ENCODE data around the gene DMTF1. TPM values are rescaled to one million over a fixed set of nuclear protein-coding genes. Genes with fewer than 3 reads are reported as not detected.
A peak's percentile ranks its signal among the peaks of the same experiment; 100 is the strongest.

DMTF1 gene
- total RNA-seq, 1 donor = 70.6 TPM

GRCh38 chr7:87217983-87218653 is 65.9 kb downstream of the DMTF1 start:
- Histone ChIP-seq H3K27ac (ENCODE audit: low read depth, low read length) (peak overlapping the region; percentile 80), H2AFZ (ENCODE audit: low read length) (no peak overlapping the region), H3K4me1 (ENCODE audit: insufficient read depth, low read length) (peaks cover 19% of the 10 kb centered on the region), H3K4me3 (ENCODE audit: insufficient read depth, low read length) (peak overlapping the region; percentile 97), H3K9me3 (ENCODE audit: low read depth, low read length) (no peaks in the 10 kb centered on the region), H3K27me3 (ENCODE audit: insufficient read depth, low read length) (peaks cover 4% of the 10 kb centered on the region), H3K4me2 (ENCODE audit: insufficient read depth, low read length) (peak overlapping the region; percentile 97), H3K36me3 (ENCODE audit: insufficient read depth, low read length) (no peaks in the 10 kb centered on the region), H3K79me2 (ENCODE audit: insufficient read depth, low read length) (peaks cover 62% of the 10 kb centered on the region), H4K20me1 (ENCODE audit: insufficient read depth, low read length) (peaks cover 13% of the 10 kb centered on the region)
- TF ChIP-seq CTCF (IDR thresholded peaks at IDR 0.05; ENCODE audit: extremely low read depth, low read depth, low read length) = no peak
- DNase-seq (ENCODE audit: insufficient read length, low spot score, missing footprints) = no peak

GRCh38 chr7:87218796-87219544 is 66.7 kb downstream of the DMTF1 start:
- H3K79me2 ChIP-seq (ENCODE audit: insufficient read depth, low read length) = peaks cover 56% of the 10 kb centered on the region
- TF ChIP-seq CTCF (IDR thresholded peaks at IDR 0.05; ENCODE audit: extremely low read depth, low read depth, low read length) = no peak
- no peaks in the 10 kb centered on the region for H3K36me3 ChIP-seq (ENCODE audit: insufficient read depth, low read length)
- peak overlapping the region; percentile 80 for H3K27ac ChIP-seq (ENCODE audit: low read depth, low read length)
- H3K4me2 ChIP-seq (ENCODE audit: insufficient read depth, low read length) = peak overlapping the region; percentile 97
- H3K9me3 ChIP-seq (ENCODE audit: low read depth, low read length) = no peaks in the 10 kb centered on the region
- DNase-seq (ENCODE audit: insufficient read length, low spot score, missing footprints) = no peak
- peaks cover 13% of the 10 kb centered on the region for H4K20me1 ChIP-seq (ENCODE audit: insufficient read depth, low read length)
- peak overlapping the region; percentile 98 for H2AFZ ChIP-seq (ENCODE audit: low read length)
- H3K4me3 ChIP-seq (ENCODE audit: insufficient read depth, low read length) = peak overlapping the region; percentile 97
- peaks cover 19% of the 10 kb centered on the region for H3K4me1 ChIP-seq (ENCODE audit: insufficient read depth, low read length)
- peaks cover 4% of the 10 kb centered on the region for H3K27me3 ChIP-seq (ENCODE audit: insufficient read depth, low read length)

GRCh38 chr7:87219545-87220025 is 67.3 kb downstream of the DMTF1 start, which contains the start of gene TMEM243:
Gene TMEM243, minus strand, starts transcription at chr7:87219732. Its CDS starts 229 bp downstream, at chr7:87219503.
- Histone ChIP-seq H3K27me3 (ENCODE audit: insufficient read depth, low read length) (peaks cover 4% of the 10 kb centered on the region), H4K20me1 (ENCODE audit: insufficient read depth, low read length) (peaks cover 13% of the 10 kb centered on the region), H3K4me1 (ENCODE audit: insufficient read depth, low read length) (peaks cover 19% of the 10 kb centered on the region), H3K79me2 (ENCODE audit: insufficient read depth, low read length) (peaks cover 50% of the 10 kb centered on the region), H3K4me2 (ENCODE audit: insufficient read depth, low read length) (peak within 1 kb of the TSS; percentile 97), H3K36me3 (ENCODE audit: insufficient read depth, low read length) (no peaks in the 10 kb centered on the region), H2AFZ (ENCODE audit: low read length) (peak within 1 kb of the TSS; percentile 98), H3K27ac (ENCODE audit: low read depth, low read length) (peak within 1 kb of the TSS; percentile 80), H3K9me3 (ENCODE audit: low read depth, low read length) (no peaks in the 10 kb centered on the region), H3K4me3 (ENCODE audit: insufficient read depth, low read length) (peak within 1 kb of the TSS; percentile 97)
- no peak for TF ChIP-seq CTCF (IDR thresholded peaks at IDR 0.05; ENCODE audit: extremely low read depth, low read depth, low read length)
- DNase-seq (ENCODE audit: insufficient read length, low spot score, missing footprints) = peak; percentile 90

Data from osteoblast (primary cell).